Measurements from ENCODE around the gene ACVR1. TPM values are rescaled to one million over a fixed set of nuclear protein-coding genes. Genes with fewer than 3 reads are reported as not detected.

ACVR1 gene
- total and polyA plus RNA-seq, 2 donors (not counting 3 experiments of a cell fraction or from before 2014, with no cell fraction given) = 24.8 to 33.6 TPM

GRCh38 chr2:157749684-157750083 is 126.4 kb downstream of the ACVR1 start:
- no peaks in the 10 kb centered on the region for H3K9me1 ChIP-seq (replicated peaks; ENCODE audit: control insufficient read depth, extremely low read depth, insufficient read depth, low read length)
- intact Hi-C loops (cut with micrococcal nuclease) = no loop called here
- TF ChIP-seq CTCF (IDR thresholded peaks at IDR 0.05; ENCODE audit: extremely low read depth in 1 of 2, insufficient read depth in 1 of 2, low read depth in 1 of 2, low read length in 2 of 2) (no peak), EZH2 (IDR thresholded peaks at IDR 0.05; ENCODE audit: borderline replicate concordance, low read depth, low read length, severe bottlenecking) (no peak), MAX (IDR thresholded peaks at IDR 0.05; ENCODE audit: insufficient read depth, insufficient read length) (no peak), MYC (IDR thresholded peaks at IDR 0.05; ENCODE audit: low read depth, low read length) (no peak), POLR2AphosphoS5 (IDR thresholded peaks at IDR 0.05; ENCODE audit: insufficient read depth, low read depth, low read length) (no peak), GATA2 (IDR thresholded peaks at IDR 0.05; ENCODE audit: insufficient read depth, insufficient read length, low read depth, low read length) (no peak), POLR2A (IDR thresholded peaks at IDR 0.05; ENCODE audit: low read depth, low read length) (no peak)
- no peak overlapping the region for H3K27ac ChIP-seq (ENCODE audit: insufficient read depth, low read depth, low read length)
- CTCF ChIA-PET = no interaction called here
- no peaks in the 10 kb centered on the region for H3K9me3 ChIP-seq (replicated peaks; ENCODE audit: control insufficient read depth, insufficient read depth, low read length)
- H2AFZ ChIP-seq (ENCODE audit: low read depth, low read length) = no peak overlapping the region
- no peaks in the 10 kb centered on the region for H3K27me3 ChIP-seq (ENCODE audit: control insufficient read depth in 2 of 2, insufficient read depth in 2 of 2, low read length in 2 of 2)
- POLR2A ChIA-PET = no interaction called here
- no peak overlapping the region for H3K9ac ChIP-seq (replicated peaks; ENCODE audit: extremely low read depth, insufficient read depth, low read length)
- dilution Hi-C loops (cut with MboI; ENCODE audit: extremely low pct_ligation_motif_present, low sequenced_read_pairs) = no loop called here
- H3K4me3 ChIP-seq (replicated peaks in 1 of 3; ENCODE audit: insufficient read depth in 1 of 3, low read depth in 1 of 3, low read length in 3 of 3) = no peak overlapping the region
- FAIRE-seq (no peak), DNase-seq (ENCODE audit: low read depth, low spot score) (no peak)
- no peak overlapping the region for H3K4me2 ChIP-seq (ENCODE audit: insufficient read depth, low read length)
- no peaks in the 10 kb centered on the region for H3K4me1 ChIP-seq (ENCODE audit: control insufficient read depth, extremely low read depth, insufficient read depth, low read length)
- BruUV-seq (replicated peaks) = no TSS peak
- H4K20me1 ChIP-seq (replicated peaks; ENCODE audit: control insufficient read depth, extremely low read depth, insufficient read depth, low read length) = no peaks in the 10 kb centered on the region
- H3K79me2 ChIP-seq (ENCODE audit: control insufficient read depth, insufficient read depth, low read length) = no peaks in the 10 kb centered on the region
- H3K36me3 ChIP-seq (ENCODE audit: control insufficient read depth in 2 of 2, extremely low read depth in 1 of 2, insufficient read depth in 2 of 2, low read length in 2 of 2) = peaks cover 0 to 11% of the 10 kb centered on the region in 2 experiments

Measured in endothelial cell of umbilical vein (primary cell).